Heart left ventricle (tissue), 13 donors: ENCODE data around the gene NCLN.

Source experiments
- CTCF ChIP-seq, 12 donors: fragments of 200-600 bp; sonication (generic) in 4 of 12; IDR thresholded peaks; one replicate each; pipeline versions ENCODE4 v1.5.0 to v1.8.0; 2018 to 2022; ENCODE audit warnings: antibody characterized with exemption in 12 of 12, mild to moderate bottlenecking in 5 of 12
- POLR2A ChIP-seq, 2 donors: fragments of 450-650 bp; IDR thresholded peaks; one replicate each; pipeline ENCODE4 v1.6.1; 2017; ENCODE audit warnings: antibody characterized with exemption in 2 of 2, mild to moderate bottlenecking in 2 of 2, moderate library complexity in 2 of 2
- donor health status: ischemic (EF 13 %, LVEDD 7.1; RV severe dilation, severe dysfunction).
- donor health status: DM: no; HTN: yes; CAD: no.
- donor health status: DM: no; HTN: no; CAD: no.
- donor health status: ischemic (EF 25% LVEDD 6.9; RV normal size, moderate dysfunction).
- donor health status: ischemic (EF 25% LVEDD 5.7; RV mildly dilated, moderate dysfunction).
- donor health status: ischemic (EF 35%, LVEDD 5.7; RV mildly dilated, moderate dysfunction).
- donor health status: nonischemic (EF 11% LVEDD 7.7; RV severe dilation, severe dysfunction).
- donor health status: DM: yes; HTN: yes; CAD: no.
- donor health status: PGD.
- donor health status: ischemic (EF 29% LVEDD 5.4; RV normal size, mild dysfunction).
- donor health status: nonischemic (EF 23%, LVEDD 6.1; RV moderate dilation, normal function).

GRCh38 chr19:3248728-3249326 lies 63.1 kb downstream of the NCLN start:
- TF ChIP-seq CTCF (IDR thresholded peaks at IDR 0.05), result no peak
- no peak for TF ChIP-seq POLR2A (IDR thresholded peaks at IDR 0.05)
